Endometrial microvascular endothelial cells (primary cell): Measurements from ENCODE around the gene EFNA2. TPM values are rescaled to one million over a fixed set of nuclear protein-coding genes. Genes with fewer than 3 reads are reported as not detected.

ENCODE experiments used
- in situ Hi-C: cut with HindIII; loops from 2 replicates; pipeline ENCODE4 v1.10.0; 2017; ENCODE audit warnings: low sequenced_read_pairs, low pct_unique_long_range_greater_than_20kb; ENCODE audit errors: inconsistent ontology term
- total RNA-seq: library from RNA; depleted of rRNA; stranded (reverse); fragments of >200 nt; gene quantifications from one replicate; pipeline ENCODE4 v1.2.3, GENCODE V29; 2015; ENCODE audit errors: inconsistent ontology term

Gene EFNA2
- total RNA-seq, 1 donor from 2014 or later: not detected

GRCh38 chr19:1278713-1279660 is 6.7 kb upstream of the EFNA2 start:
- in situ Hi-C loops: no loop called here

- in situ Hi-C loops: no loop called here
These were observed 5.8 kb upstream of the EFNA2 start for GRCh38 chr19:1279782-1280341.

- in situ Hi-C loops: no loop called here
These were observed 4.8 kb upstream of the EFNA2 start for GRCh38 chr19:1280636-1281568.

GRCh38 chr19:1281569-1282287 is 3.9 kb upstream of the EFNA2 start:
- in situ Hi-C loops: no loop called here

- in situ Hi-C loops: no loop called here
These were observed 3.0 kb upstream of the EFNA2 start for GRCh38 chr19:1282588-1283206.

GRCh38 chr19:1283207-1283916 is 2.3 kb upstream of the EFNA2 start:
- in situ Hi-C loops: no loop called here

- in situ Hi-C loops: no loop called here
These were observed 1.8 kb upstream of the EFNA2 start for GRCh38 chr19:1283917-1284292.

- in situ Hi-C loops: no loop called here
These were observed 1.2 kb upstream of the EFNA2 start for GRCh38 chr19:1284293-1284978.

GRCh38 chr19:1284979-1285736 is 515 bp upstream of the EFNA2 start:
- in situ Hi-C loops: no loop called here

GRCh38 chr19:1286487-1287353 is 1.0 kb downstream of the EFNA2 start:
- in situ Hi-C loops: no loop called here

GRCh38 chr19:1287354-1288225 is 1.9 kb downstream of the EFNA2 start:
- in situ Hi-C loops: no loop called here

- in situ Hi-C loops: no loop called here
These were observed 2.5 kb downstream of the EFNA2 start for GRCh38 chr19:1288226-1288612.

GRCh38 chr19:1288833-1289685 is 3.4 kb downstream of the EFNA2 start:
- in situ Hi-C loops: no loop called here

- in situ Hi-C loops: no loop called here
These were observed 4.0 kb downstream of the EFNA2 start for GRCh38 chr19:1289686-1290025.
